ENCODE data around the gene ATP6V0D1. TPM values are rescaled to one million over a fixed set of nuclear protein-coding genes. Genes with fewer than 3 reads are reported as not detected.

ATP6V0D1 gene
- polyA plus RNA-seq, 1 donor: 83.5 TPM

GRCh38 chr16:67445913-67446907, 34.7 kb downstream of the ATP6V0D1 start:
- DNase-seq: no peak

- no peak for DNase-seq
Observed at GRCh38 chr16:67445441-67445912, 35.5 kb downstream of the ATP6V0D1 start.

- DNase-seq: no peak
Observed at GRCh38 chr16:67445126-67445426, 35.9 kb downstream of the ATP6V0D1 start.

GRCh38 chr16:67444259-67445125, 36.5 kb downstream of the ATP6V0D1 start:
- DNase-seq: no peak

- DNase-seq: no peak
Observed at GRCh38 chr16:67443265-67443664, 37.7 kb downstream of the ATP6V0D1 start.

- DNase-seq: no peak
Observed at GRCh38 chr16:67442581-67443255, 38.2 kb downstream of the ATP6V0D1 start.

- no peak for DNase-seq
Observed at GRCh38 chr16:67441907-67442306, 39.0 kb downstream of the ATP6V0D1 start.

GRCh38 chr16:67441271-67441753, 39.6 kb downstream of the ATP6V0D1 start:
- no peak for DNase-seq

GRCh38 chr16:67438824-67439393, 42.0 kb downstream of the ATP6V0D1 start:
- DNase-seq: no peak

GRCh38 chr16:67438098-67438791, 42.7 kb downstream of the ATP6V0D1 start:
- DNase-seq: no peak

- no peak for DNase-seq
Observed at GRCh38 chr16:67437513-67437912, 43.4 kb downstream of the ATP6V0D1 start.

- no peak for DNase-seq
Observed at GRCh38 chr16:67436640-67437193, 44.2 kb downstream of the ATP6V0D1 start.

- DNase-seq: no peak
Observed at GRCh38 chr16:67435758-67436164, 45.2 kb downstream of the ATP6V0D1 start.

GRCh38 chr16:67433131-67433719, 47.7 kb downstream of the ATP6V0D1 start:
- no peak for DNase-seq

- no peak for DNase-seq
Observed at GRCh38 chr16:67432506-67432890, 48.5 kb downstream of the ATP6V0D1 start.

GRCh38 chr16:67431775-67432505, 49.0 kb downstream of the ATP6V0D1 start:
- DNase-seq: no peak

- DNase-seq: no peak
Observed at GRCh38 chr16:67430977-67431774, 49.8 kb downstream of the ATP6V0D1 start, which contains the start of gene HSD11B2. TSS of gene HSD11B2 (plus strand) at chr16:67431121. CDS start at chr16:67431249, 128 bp downstream.

GRCh38 chr16:67430504-67430976, 50.4 kb downstream of the ATP6V0D1 start:
- no peak for DNase-seq

All from left kidney (tissue), 2 donors.